SK-N-SH treated with all-trans-retinoic acid at 6 μM for 48 hours (cell line): ENCODE results near the gene SRRM1.

Source experiments
- ARNTL ChIP-seq: fragments of 450-650 bp; formaldehyde crosslinking; IDR thresholded peaks from 2 replicates; pipeline ENCODE4 v1.5.0; 2020; ENCODE audit warnings: low read depth, mild to moderate bottlenecking, moderate library complexity, borderline replicate concordance
- BACH2 ChIP-seq: fragments of 250-450 bp; sonication (Bioruptor Pico); IDR thresholded peaks from 2 replicates; pipeline ENCODE4 v1.9.0; 2021; ENCODE audit warnings: mild to moderate bottlenecking, borderline replicate concordance
- CSDC2 ChIP-seq: fragments of 250-450 bp; sonication (Bioruptor Pico); IDR thresholded peaks from 2 replicates; pipeline ENCODE4 v1.5.0; 2020; ENCODE audit warnings: mild to moderate bottlenecking, moderate library complexity
- ESRRG ChIP-seq: fragments of 250-450 bp; sonication (Bioruptor Pico); IDR thresholded peaks from 2 replicates; pipeline ENCODE4 v1.6.1; 2021; ENCODE audit warnings: mild to moderate bottlenecking
- OSR1 ChIP-seq: fragments of 250-450 bp; sonication (Bioruptor Pico); IDR thresholded peaks from 2 replicates; pipeline ENCODE4 v1.8.0; 2022; ENCODE audit warnings: moderate library complexity, mild to moderate bottlenecking, inconsistent platforms
- RARB ChIP-seq: fragments of 250-450 bp; sonication (Bioruptor Pico); IDR thresholded peaks from 2 replicates; pipeline ENCODE4 v1.8.0; 2021; ENCODE audit warnings: mild to moderate bottlenecking, moderate library complexity
- TCF4 ChIP-seq: fragments of 250-450 bp; sonication (Bioruptor Pico); IDR thresholded peaks from 2 replicates; pipeline ENCODE4 v1.8.0; 2021; ENCODE audit warnings: mild to moderate bottlenecking, moderate library complexity, borderline replicate concordance
- TOX ChIP-seq: fragments of 250-450 bp; sonication (Bioruptor Pico); IDR thresholded peaks from 2 replicates; pipeline ENCODE4 v1.8.0; 2021; ENCODE audit warnings: mild to moderate bottlenecking, moderate library complexity, borderline replicate concordance
- ZFP30 ChIP-seq: fragments of 450-650 bp; formaldehyde crosslinking; IDR thresholded peaks from 2 replicates; pipeline ENCODE4 v1.5.0; 2022; ENCODE audit warnings: mild to moderate bottlenecking, moderate library complexity
- ZNF70 ChIP-seq: fragments of 450-650 bp; formaldehyde crosslinking; IDR thresholded peaks from 2 replicates; pipeline ENCODE4 v1.5.0; 2020; ENCODE audit warnings: mild to moderate bottlenecking, moderate library complexity
- ZNF8 ChIP-seq: fragments of 450-650 bp; formaldehyde crosslinking; IDR thresholded peaks from 2 replicates; pipeline ENCODE4 v1.5.0; 2020; ENCODE audit warnings: mild to moderate bottlenecking, moderate library complexity
- TF ChIP-seq, protein P1 (sequence below): fragments of 250-450 bp; sonication (Bioruptor Pico); IDR thresholded peaks from 2 replicates; pipeline ENCODE4 v1.5.1; 2020; ENCODE audit warnings: low read depth, mild to moderate bottlenecking, moderate library complexity
- TF ChIP-seq, protein P2 (sequence below): fragments of 250-450 bp; sonication (Bioruptor Pico); IDR thresholded peaks from 2 replicates; pipeline ENCODE4 v1.8.0; 2020; ENCODE audit warnings: mild to moderate bottlenecking, moderate library complexity, borderline replicate concordance
- TF ChIP-seq, protein P3 (sequence below): fragments of 250-450 bp; sonication (Bioruptor Pico); IDR thresholded peaks from 2 replicates; pipeline ENCODE4 v1.5.1; 2021; ENCODE audit warnings: mild to moderate bottlenecking, moderate library complexity

DNA sequence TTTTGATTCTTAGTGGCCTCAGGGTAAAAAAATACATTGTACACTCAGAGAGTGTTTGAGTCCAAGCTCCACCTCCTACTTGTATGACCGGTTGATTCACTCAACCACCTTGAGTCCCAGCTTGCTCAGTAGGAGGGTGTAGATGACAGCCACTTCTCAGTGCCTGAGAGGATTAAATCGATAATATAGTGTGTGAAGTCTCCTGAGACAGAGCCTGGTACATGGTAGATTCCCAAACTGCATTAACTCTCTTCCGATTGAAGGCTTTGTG, 48.8 kb upstream of the SRRM1 start:
- TF ChIP-seq RARB (CRISPR knock-in tag) (no peak), ARNTL (CRISPR knock-in tag) (no peak), CSDC2 (no peak), ZFP30 (CRISPR knock-in tag) (no peak), ZNF70 (no peak), TCF4 (CRISPR knock-in tag) (no peak), ESRRG (no peak), OSR1 (CRISPR knock-in tag) (no peak), ZNF8 (no peak), TOX (CRISPR knock-in tag) (no peak), BACH2 (CRISPR knock-in tag) (no peak)
- TF ChIP-seq, protein P1, sequence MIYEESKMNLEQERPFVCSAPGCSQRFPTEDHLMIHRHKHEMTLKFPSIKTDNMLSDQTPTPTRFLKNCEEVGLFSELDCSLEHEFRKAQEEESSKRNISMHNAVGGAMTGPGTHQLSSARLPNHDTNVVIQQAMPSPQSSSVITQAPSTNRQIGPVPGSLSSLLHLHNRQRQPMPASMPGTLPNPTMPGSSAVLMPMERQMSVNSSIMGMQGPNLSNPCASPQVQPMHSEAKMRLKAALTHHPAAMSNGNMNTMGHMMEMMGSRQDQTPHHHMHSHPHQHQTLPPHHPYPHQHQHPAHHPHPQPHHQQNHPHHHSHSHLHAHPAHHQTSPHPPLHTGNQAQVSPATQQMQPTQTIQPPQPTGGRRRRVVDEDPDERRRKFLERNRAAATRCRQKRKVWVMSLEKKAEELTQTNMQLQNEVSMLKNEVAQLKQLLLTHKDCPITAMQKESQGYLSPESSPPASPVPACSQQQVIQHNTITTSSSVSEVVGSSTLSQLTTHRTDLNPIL (CRISPR knock-in tag) = no peak
- TF ChIP-seq, protein P2, sequence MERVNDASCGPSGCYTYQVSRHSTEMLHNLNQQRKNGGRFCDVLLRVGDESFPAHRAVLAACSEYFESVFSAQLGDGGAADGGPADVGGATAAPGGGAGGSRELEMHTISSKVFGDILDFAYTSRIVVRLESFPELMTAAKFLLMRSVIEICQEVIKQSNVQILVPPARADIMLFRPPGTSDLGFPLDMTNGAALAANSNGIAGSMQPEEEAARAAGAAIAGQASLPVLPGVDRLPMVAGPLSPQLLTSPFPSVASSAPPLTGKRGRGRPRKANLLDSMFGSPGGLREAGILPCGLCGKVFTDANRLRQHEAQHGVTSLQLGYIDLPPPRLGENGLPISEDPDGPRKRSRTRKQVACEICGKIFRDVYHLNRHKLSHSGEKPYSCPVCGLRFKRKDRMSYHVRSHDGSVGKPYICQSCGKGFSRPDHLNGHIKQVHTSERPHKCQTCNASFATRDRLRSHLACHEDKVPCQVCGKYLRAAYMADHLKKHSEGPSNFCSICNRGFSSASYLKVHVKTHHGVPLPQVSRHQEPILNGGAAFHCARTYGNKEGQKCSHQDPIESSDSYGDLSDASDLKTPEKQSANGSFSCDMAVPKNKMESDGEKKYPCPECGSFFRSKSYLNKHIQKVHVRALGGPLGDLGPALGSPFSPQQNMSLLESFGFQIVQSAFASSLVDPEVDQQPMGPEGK (CRISPR knock-in tag) = no peak
- TF ChIP-seq, protein P3, sequence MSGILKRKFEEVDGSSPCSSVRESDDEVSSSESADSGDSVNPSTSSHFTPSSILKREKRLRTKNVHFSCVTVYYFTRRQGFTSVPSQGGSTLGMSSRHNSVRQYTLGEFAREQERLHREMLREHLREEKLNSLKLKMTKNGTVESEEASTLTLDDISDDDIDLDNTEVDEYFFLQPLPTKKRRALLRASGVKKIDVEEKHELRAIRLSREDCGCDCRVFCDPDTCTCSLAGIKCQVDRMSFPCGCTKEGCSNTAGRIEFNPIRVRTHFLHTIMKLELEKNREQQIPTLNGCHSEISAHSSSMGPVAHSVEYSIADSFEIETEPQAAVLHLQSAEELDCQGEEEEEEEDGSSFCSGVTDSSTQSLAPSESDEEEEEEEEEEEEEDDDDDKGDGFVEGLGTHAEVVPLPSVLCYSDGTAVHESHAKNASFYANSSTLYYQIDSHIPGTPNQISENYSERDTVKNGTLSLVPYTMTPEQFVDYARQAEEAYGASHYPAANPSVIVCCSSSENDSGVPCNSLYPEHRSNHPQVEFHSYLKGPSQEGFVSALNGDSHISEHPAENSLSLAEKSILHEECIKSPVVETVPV (CRISPR knock-in tag) = no peak
